OCI-LY3 (cell line): ENCODE data around the gene TMEM214.

Experiments used
- EZH2phosphoT487 ChIP-seq: fragments of 200-600 bp; shearing (Covaris generic); IDR thresholded peaks from 2 replicates; pipeline ENCODE4 v1.6.1; 2018; ENCODE audit warnings: antibody characterized with exemption, mixed run types, low read depth
- TF ChIP-seq, protein P1 (sequence below): fragments of 200-600, 300-600 bp; sonication (generic); IDR thresholded peaks from 2 replicates; pipeline ENCODE4 v1.5.1; 2014; ENCODE audit warnings: antibody characterized with exemption, low read length, low read depth

GRCh38 chr2:27065128-27065527 is 32.4 kb downstream of the TMEM214 start:
- TF ChIP-seq, protein P1, sequence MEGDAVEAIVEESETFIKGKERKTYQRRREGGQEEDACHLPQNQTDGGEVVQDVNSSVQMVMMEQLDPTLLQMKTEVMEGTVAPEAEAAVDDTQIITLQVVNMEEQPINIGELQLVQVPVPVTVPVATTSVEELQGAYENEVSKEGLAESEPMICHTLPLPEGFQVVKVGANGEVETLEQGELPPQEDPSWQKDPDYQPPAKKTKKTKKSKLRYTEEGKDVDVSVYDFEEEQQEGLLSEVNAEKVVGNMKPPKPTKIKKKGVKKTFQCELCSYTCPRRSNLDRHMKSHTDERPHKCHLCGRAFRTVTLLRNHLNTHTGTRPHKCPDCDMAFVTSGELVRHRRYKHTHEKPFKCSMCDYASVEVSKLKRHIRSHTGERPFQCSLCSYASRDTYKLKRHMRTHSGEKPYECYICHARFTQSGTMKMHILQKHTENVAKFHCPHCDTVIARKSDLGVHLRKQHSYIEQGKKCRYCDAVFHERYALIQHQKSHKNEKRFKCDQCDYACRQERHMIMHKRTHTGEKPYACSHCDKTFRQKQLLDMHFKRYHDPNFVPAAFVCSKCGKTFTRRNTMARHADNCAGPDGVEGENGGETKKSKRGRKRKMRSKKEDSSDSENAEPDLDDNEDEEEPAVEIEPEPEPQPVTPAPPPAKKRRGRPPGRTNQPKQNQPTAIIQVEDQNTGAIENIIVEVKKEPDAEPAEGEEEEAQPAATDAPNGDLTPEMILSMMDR = no peak
- TF ChIP-seq EZH2phosphoT487 = no peak
